PC-3 (cell line): ENCODE data around the gene CAPN5.

Experiments
- CTCF ChIP-seq: fragments of 300-600 bp; sonication (generic); conservative IDR thresholded peaks from 2 replicates; pipeline ENCODE4 v1.5.1; 2017; ENCODE audit warnings: antibody characterized with exemption, low read depth, mild to moderate bottlenecking, low read length
- EZH2phosphoT487 ChIP-seq: fragments of 300-600 bp; sonication (generic); IDR thresholded peaks from 2 replicates; pipeline ENCODE4 v1.6.1; 2018; ENCODE audit warnings: mild to moderate bottlenecking, antibody characterized with exemption, low read length, borderline replicate concordance

- TF ChIP-seq CTCF (no peak), EZH2phosphoT487 (no peak)
Observed at GRCh38 chr11:77117492-77117891, 50.7 kb downstream of the CAPN5 start.
